ENCODE results near the gene CYP2S1.

CYP2S1 gene

DNA sequence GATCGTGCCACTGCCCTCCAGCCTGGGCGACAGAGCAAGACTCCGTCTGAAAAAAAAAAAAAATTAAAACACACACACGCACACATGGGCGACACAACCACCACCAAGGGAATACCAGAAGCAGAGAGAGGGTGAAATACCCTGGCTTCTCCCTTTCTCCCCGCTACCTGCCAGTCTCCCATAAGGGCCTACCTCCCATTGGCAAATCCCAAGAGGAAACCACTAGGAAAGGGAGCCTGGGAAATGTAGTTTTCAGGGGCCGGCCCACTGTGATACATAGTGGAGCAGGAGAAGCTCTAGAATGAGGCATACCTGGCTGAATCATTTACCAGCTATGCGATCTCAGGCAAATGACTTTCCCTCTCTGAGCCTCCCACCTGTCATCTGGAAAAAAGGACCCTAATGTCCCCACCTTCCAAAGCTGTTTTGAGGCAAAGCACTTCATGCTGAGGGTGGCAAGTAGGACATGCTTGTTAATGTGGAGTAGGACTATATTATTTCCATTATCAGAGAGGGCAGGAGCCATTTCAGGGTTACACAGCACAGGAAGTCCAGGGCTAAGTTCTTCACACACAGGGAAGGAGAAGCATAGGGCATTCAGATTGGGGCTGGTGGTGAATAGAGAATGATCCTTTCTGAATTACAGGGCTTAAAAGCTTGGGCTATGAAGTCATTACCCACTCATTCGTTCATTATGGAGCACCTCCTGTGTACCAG is 56.8 kb downstream of the CYP2S1 start:
- TF ChIP-seq, protein P1, sequence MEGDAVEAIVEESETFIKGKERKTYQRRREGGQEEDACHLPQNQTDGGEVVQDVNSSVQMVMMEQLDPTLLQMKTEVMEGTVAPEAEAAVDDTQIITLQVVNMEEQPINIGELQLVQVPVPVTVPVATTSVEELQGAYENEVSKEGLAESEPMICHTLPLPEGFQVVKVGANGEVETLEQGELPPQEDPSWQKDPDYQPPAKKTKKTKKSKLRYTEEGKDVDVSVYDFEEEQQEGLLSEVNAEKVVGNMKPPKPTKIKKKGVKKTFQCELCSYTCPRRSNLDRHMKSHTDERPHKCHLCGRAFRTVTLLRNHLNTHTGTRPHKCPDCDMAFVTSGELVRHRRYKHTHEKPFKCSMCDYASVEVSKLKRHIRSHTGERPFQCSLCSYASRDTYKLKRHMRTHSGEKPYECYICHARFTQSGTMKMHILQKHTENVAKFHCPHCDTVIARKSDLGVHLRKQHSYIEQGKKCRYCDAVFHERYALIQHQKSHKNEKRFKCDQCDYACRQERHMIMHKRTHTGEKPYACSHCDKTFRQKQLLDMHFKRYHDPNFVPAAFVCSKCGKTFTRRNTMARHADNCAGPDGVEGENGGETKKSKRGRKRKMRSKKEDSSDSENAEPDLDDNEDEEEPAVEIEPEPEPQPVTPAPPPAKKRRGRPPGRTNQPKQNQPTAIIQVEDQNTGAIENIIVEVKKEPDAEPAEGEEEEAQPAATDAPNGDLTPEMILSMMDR (IDR thresholded peaks at IDR 0.05; ENCODE audit: borderline replicate concordance, insufficient read depth, low read depth, low read length), result no peak
- no peak overlapping the region for H3K4me3 ChIP-seq (ENCODE audit: low read depth, low read length)

- no peak overlapping the region for H3K4me3 ChIP-seq (ENCODE audit: low read depth, low read length)
- TF ChIP-seq, protein P1 (IDR thresholded peaks at IDR 0.05; ENCODE audit: borderline replicate concordance, insufficient read depth, low read depth, low read length), result no peak
These were observed 60.6 kb downstream of the CYP2S1 start for GRCh38 chr19:41253660-41254059.

DNA sequence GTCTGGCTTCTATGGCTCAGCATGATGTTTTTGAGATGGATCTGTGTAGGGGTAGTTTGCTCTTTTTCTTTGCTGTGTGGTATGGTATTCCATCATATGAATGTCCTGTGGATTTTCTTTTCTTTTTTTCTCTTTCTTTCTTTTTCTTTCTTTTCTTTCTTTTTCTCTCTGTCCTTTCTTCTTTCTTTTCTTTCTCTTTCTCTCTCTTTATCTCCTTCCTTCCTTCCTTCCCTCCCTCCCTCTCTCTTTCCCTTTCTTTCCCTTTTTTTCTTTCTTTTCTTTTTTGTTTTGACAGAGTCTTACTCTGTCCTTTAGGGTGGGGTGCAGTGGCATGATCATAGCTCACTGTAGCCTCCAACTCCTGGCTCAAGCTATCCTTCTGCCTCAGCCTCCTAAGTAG is 62.2 kb downstream of the CYP2S1 start:
- no peak overlapping the region for H3K4me3 ChIP-seq (ENCODE audit: low read depth, low read length)
- TF ChIP-seq, protein P1 (IDR thresholded peaks at IDR 0.05; ENCODE audit: borderline replicate concordance, insufficient read depth, low read depth, low read length), result no peak
